NCI-H1436 treated with DMSO at 0.1 percent for 48 hours (cell line): ENCODE results near the gene GAS6.
"Not testable (repeated sequence)": the region's sequence is repeated elsewhere in the genome, so short reads cannot be mapped to it uniquely, and the experiment has no call there.

Experiments
- DNase-seq: peaks from one replicate; lab custom pipeline; 2025; lab: John Stamatoyannopoulos, UW

Gene GAS6

DNA sequence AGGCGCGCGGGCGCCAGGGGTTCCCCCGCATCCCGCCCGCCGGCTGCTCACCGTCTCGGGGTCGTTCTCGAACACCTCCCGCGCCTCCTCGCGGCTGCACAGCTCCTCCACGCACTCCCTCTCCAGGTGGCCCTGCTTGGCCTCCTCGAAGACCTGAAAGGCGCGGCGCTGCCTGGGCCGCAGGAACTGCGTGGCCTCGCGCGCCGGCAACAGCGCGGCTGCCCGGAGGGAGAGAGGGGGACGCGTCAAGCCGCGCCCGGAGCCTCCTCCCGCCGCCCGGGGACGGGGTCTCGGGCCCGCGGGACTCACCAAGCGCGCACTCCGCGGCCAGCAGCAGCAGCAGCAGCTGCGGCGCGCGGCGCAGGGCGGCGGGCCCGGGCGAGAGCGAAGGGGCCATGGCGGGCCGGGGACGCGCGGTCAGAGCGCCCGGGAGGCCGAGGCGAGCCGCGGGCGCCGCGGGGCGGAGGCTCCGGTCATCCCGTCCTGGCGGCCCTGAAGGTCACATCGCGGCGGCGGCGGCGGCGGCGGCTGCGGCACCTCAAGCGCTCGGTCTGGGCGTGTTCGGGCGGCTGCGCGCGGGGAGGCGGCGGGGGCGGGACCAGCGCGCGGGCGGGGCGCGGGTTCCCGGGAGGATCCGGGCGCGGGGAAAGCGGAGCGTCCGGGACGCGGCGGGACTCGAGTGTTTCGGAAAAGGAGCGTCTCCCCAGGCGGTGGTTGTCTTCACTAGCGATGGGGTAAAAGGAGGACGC lies at the start of gene GAS6:
TSS of gene GAS6 (minus strand) at position 553 of the 749 bp plus-strand sequence. CDS start at position 397, 156 bp downstream.
- DNase-seq: no peak

- DNase-seq: not testable (repeated sequence)
Measured at GRCh38 chr13:113913408-113913807, 49.5 kb upstream of the GAS6 start.

- DNase-seq: no peak
Measured at GRCh38 chr13:113912596-113912995, 48.7 kb upstream of the GAS6 start.

- DNase-seq: no peak
Measured at GRCh38 chr13:113907635-113908617, 44.0 kb upstream of the GAS6 start.

DNA sequence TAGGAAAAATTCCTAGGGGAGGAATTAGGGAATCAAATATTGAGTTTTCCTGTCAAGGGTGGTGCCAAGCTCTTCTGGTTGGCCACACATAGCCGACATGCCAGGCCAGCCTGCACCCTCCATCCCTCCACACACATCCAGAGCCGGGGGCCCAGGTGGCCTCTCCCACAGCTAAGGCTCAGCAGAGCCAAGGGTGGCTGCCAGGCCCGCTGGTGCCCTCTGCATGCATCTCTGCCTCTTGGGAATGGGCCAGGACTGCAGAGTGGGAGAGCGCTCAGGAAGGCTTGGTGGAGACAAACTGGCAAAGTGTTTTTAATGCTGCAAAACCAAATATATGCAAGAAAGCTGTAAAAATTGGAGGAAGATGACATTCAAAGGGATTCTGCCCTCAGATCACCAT lies 42.7 kb upstream of the GAS6 start:
- no peak for DNase-seq

DNA sequence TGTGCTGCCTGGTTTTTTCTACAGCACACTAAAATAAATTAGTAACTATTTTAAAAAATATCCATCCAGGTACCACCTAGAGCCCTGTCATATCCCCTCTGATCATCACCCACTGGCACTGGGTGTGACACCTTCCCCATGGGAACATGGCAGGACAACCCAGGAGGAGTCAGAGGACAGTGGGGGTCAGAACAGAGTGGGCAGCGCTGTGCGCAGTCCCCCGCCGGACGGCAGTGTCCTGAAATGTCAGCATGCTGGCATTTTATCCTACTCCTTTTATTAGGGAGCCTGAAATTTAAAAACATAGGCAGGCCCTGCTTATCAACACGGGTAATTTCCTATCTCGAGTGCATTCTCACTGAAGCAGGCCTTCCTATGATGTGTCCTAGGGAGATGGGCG lies 42.1 kb upstream of the GAS6 start:
- no peak for DNase-seq

- DNase-seq: no peak
Measured at GRCh38 chr13:113905018-113905417, 41.1 kb upstream of the GAS6 start.

GRCh38 chr13:113904411-113904810 lies 40.5 kb upstream of the GAS6 start:
- DNase-seq: no peak

GRCh38 chr13:113903912-113904311 lies 40.0 kb upstream of the GAS6 start:
- DNase-seq: no peak

GRCh38 chr13:113902986-113903775 lies 39.3 kb upstream of the GAS6 start:
- no peak for DNase-seq

GRCh38 chr13:113902481-113902880 lies 38.6 kb upstream of the GAS6 start:
- no peak for DNase-seq

DNA sequence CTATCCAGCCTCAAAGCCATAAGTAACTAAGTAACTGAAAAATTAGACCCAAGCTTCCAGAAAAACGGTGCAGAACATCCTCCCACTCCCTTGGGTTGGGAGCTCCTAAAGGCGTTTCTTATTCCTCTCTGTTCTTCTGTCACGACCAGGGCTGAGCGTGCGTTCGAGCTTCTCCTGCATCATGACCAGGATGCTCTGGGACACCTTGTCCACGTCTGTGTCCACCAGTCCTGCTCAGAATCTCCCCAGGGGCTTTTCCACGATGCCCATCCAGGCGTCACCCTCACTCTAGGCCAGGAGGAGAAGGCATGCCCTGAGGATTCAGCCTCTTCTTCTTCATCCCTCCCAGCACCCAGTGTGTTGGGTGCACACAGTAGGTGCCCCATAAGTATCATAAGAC lies 37.8 kb upstream of the GAS6 start:
- no peak for DNase-seq

DNA sequence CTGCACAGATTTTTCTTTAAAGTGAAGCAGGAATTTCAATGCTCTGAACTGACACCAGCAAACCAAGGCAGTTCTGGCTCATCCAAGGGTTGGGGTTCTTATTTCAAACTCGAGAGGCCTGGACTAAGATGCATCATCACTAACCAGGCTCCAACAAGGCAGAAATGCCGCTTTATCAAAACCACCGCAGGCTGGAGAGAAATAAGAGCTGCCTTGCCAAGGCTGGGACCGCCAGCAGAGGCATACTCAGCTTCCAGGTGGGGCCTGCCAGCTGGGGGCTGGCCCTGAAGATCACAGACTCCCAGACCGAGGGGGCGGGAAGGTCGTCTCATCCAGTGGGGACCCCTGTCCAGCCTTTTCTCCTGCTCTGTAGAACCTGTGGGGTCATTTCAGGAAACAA lies 37.4 kb upstream of the GAS6 start:
- DNase-seq: no peak

GRCh38 chr13:113900646-113901045 lies 36.8 kb upstream of the GAS6 start:
- DNase-seq: no peak

- DNase-seq: no peak
Measured at GRCh38 chr13:113898391-113898790, 34.5 kb upstream of the GAS6 start.

- DNase-seq: no peak
Measured at GRCh38 chr13:113897966-113898365, 34.1 kb upstream of the GAS6 start.

GRCh38 chr13:113897161-113897560 lies 33.3 kb upstream of the GAS6 start:
- no peak for DNase-seq

- DNase-seq: no peak
Measured at GRCh38 chr13:113895436-113895835, 31.6 kb upstream of the GAS6 start.

GRCh38 chr13:113890774-113891480 lies 27.1 kb upstream of the GAS6 start:
- no peak for DNase-seq

- DNase-seq: no peak
Measured at GRCh38 chr13:113889467-113889866, 25.6 kb upstream of the GAS6 start.

DNA sequence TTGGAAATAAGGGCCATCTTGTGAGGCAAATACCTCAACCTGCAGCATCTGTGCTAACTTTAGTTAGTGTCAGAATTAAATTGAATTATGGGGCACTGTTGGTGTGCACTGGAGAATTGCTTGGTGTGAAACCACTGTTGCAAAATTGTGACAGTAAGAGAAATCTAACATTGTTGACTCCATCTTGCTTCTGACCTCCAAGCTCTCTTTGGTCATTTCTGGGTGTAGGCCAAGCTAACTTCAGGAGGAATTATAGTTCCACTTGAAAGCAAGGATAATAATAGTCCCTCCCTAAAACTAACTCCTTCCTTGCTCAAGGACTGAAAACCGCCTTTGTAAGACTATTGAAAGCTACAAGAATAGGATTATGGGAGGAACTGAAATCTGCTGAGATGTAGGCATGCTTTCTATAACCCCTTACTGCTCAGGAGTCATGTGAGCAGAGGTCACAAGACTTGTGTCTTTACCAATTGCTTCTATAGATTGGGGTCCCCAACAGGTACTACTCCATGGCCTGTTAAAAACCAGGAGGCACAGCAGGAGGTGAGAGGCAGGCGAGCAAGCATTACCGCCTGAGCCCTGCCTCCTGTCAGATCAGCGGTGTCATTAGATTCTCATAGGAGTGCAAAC lies 24.9 kb upstream of the GAS6 start:
- no peak for DNase-seq
